Stimulated activated CD8-positive, alpha-beta memory T cell treated with anti-CD3 and anti-CD28 coated beads, Interleukin-12 subunit alpha, Interleukin-12 subunit beta, amount 100 ng/mL, for 24 hours (primary cell): ENCODE measurements around the gene ZBTB22.
"Not testable (repeated sequence)": the region's sequence is repeated elsewhere in the genome, so short reads cannot be mapped to it uniquely, and the experiment has no call there.

Experiments
- DNase-seq: peaks from one replicate; pipeline ENCODE4 v3.0.0-alpha.2; 2020; ENCODE audit errors: extremely low read depth

The ZBTB22 gene

DNA sequence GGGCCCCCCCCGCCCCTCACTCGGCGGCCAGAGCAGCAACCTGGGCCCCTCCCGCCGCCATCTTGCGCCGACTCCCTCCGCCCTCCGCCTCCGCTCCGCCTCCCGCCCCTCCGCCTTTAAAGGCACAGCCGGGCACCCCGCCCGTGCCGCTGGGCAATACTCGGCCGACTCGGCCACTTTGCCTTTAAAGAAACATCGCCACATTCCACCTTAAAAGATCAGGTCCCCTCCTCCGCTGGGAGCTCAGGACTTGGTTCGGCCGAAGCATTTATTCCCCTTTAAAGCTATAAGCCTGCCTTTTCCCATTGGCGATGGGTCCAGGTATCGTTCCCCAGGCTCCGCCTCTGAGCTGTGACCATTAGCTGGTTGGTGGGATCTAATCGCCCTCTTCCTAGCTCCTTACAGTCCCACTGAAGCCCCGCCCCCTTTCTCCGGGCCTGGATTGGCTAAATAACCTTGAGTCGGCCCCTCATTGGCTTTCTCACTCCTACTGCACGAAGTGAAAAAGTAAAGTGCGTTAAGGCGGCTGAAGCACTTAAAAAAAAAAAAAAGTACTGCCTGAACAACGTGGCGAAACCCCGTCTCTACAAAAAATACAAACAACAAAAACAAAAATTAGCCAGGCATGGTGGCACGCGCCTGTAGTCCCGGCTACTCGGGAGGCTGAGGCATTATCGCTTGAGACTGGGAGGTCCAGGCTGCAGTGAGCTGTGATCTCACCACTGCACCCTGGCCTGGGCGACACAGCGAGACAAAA, at the start of gene ZBTB22:
Gene ZBTB22 (minus strand): TSS at position 76 of the 757 bp plus-strand sequence. CDS start 828 bp downstream, outside the sequence.
- peak; percentile 95 for DNase-seq

DNA sequence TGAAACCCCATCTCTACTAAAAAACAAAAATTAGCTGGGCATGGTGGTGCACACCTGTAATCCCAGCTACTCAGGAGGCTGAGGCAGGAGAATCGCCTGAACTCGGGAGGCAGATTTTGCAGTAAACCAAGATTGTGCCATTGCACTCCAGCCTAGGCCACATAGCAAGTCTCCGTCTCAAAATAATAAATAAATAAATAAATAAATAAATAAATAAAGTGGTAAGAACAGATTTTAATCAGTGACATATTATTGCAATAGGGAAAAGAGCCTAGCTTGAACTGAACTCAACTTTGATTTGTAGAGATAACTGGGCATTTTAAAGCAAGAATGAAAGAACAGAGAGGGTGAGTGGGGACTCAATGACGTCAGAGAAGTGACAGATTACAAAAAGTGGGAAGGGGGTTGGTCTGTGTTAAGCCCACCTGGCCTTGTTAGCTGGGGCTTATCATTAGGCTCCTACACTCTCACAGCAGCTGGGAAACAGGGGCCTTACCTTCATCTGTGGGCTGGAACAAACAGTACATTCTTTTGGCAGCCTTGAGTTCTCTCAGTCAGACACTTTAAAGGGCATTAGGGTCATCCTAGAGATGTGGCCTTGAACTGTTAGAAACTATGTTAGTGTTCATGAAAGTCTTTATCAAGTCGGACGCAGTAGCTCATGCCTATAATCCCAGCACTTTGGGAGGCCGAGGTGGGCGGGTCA, 49.6 kb upstream of the ZBTB22 start:
- no peak for DNase-seq

DNA sequence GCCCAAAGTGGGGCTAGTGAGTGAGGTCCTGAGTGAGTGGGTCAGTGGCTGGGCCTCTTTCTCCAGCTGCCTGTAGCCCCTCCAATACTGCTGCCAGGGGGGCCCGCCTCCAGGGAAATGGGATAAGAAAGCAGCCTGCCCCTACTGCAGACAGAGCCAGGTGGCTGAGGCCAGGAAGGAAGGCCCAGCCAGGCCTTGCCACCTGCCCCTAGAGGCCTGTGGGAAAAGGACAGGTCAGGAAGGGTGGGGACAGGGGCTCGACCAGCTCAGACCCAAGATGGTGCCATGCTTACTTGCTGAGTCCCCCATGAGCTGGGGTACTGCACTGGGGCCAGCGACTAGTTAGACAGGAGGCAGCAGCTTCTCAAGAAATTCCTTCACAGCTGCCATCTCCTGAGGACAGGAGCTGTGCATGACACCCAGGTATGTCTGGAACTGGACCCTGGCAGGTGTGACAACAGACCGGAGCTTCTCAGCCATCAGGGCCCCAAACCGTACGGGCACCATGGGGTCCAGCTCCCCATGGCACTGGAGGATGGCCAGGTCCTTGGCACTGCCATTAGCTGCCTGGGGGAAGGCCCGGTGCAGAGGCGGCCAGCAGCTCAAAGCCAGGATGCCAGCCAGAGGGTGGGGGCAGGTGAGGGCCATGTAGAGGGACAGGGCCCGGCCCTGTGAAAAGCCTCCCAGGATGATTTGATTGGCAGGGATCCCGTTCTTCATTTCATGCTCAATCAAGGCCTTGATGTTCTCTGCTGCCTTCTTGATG, 47.8 kb upstream of the ZBTB22 start:
- DNase-seq, result not testable (repeated sequence)

DNA sequence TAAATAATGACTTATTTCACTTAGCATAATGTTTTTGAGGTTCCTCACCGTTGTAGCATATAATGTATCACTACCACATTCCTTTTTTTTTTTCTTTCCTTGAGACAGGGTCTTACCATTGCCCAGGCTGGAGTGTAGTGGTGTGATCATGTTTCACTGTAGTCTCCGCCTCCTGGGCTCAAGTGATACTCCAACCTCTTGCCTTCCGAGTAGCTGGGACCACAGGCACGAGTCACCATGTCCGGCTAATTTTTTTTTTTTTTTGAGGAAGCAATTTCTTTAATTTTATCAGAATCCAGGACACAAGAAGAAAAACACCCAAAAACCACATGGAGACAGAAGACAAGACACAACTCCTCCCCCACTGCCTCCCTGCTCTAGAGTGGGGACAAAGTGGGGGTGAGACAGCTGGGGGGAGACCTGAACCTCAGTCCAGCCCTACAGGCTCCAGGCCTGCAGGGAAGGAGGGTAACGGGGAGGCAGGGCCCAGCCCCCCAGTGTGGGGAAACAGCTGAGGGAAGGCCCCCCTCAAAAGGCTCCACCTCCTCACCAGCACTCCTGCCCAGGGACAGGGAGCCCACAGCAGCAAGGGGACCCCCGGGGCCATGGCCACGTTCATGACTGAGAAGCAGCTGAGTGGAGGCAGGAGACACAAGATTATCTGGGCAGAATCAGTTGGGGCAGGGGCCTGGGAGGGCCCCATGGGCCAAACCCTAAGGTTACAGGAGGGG, 47.1 kb upstream of the ZBTB22 start:
- DNase-seq, result not testable (repeated sequence)

DNA sequence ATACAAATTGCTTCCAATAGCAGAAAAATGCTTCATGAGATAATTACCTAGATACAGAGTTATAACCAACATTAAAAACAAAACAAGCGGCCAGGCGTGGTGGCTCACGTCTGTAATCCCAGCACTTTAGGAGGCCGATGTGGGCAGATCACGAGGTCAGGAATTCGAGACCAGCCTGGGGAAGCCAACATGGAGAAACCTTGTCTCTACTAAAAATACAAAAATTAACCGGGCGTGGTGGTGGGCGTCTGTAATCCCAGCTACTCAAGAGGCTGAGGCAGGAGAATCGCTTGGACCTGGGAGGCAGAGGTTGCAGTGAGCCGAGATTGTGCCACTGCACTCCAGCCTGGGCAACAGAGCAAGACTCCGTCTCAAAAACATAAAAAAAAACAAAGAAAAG, 45.9 kb upstream of the ZBTB22 start:
- DNase-seq, result not testable (repeated sequence)

DNA sequence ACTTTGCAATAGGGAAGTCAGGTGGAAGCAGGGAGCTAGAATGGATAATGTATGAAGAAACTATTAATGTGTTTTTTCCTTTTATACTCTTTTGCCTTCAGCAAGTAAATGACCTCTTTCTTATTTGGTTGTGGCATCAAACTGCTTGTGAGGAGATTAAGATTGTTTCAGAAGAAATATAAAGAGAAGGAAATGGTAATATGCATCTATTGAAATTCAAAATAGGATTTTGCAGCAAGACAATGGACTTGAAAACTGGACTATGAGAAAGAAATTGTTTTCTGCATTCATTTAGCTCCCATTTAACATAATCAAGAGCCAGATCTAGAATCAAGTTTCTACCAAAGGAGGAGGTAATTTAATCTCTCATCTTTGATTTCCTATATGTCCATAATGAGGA, 41.8 kb upstream of the ZBTB22 start:
- no peak for DNase-seq

- not testable (repeated sequence) for DNase-seq
Measured at GRCh38 chr6:33357160-33357871, 39.8 kb upstream of the ZBTB22 start.

- DNase-seq, result no peak
Measured at GRCh38 chr6:33356295-33356694, 38.8 kb upstream of the ZBTB22 start.

DNA sequence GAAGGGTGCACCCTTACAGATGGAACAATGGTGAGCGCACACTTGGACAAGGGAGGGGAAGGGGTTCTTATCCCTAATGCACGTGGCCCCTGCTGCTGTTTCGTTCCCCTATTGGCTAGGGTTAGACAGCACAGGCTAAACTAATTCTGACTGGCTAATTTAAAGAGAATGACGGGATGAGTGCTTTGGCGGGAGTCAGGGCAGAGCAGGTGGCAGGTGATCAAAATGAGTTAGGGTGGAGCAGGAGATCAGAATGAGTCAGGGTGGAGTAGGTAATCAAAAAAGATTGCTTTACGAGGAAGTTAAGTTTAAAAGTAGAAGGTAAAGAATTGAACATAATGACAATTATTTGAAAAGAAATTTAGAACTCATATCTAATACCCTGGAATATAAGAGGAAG, 38.3 kb upstream of the ZBTB22 start:
- DNase-seq, result not testable (repeated sequence)

- DNase-seq, result no peak
Measured at GRCh38 chr6:33347816-33348215, 30.3 kb upstream of the ZBTB22 start.

DNA sequence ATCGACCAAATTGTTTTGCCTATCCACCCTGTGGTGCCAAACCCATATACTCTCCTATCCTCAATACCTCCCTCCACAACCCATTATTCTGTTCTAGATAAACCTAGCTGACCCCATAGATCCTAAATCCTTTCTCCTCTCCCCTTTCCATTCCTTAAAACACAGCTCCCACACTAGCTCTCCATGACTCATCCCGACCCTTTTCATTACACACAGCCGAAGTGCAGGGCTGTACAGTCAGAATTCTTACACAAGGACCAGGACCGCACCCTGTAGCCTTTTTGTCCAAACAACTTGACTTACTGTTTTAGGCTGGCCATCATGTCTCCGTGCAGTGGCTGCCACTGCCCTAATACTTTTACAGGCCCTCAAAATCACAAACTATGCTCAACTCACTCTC, 29.4 kb upstream of the ZBTB22 start:
- DNase-seq, result not testable (repeated sequence)

- DNase-seq, result no peak
Measured at GRCh38 chr6:33344701-33345697, 27.5 kb upstream of the ZBTB22 start.

DNA sequence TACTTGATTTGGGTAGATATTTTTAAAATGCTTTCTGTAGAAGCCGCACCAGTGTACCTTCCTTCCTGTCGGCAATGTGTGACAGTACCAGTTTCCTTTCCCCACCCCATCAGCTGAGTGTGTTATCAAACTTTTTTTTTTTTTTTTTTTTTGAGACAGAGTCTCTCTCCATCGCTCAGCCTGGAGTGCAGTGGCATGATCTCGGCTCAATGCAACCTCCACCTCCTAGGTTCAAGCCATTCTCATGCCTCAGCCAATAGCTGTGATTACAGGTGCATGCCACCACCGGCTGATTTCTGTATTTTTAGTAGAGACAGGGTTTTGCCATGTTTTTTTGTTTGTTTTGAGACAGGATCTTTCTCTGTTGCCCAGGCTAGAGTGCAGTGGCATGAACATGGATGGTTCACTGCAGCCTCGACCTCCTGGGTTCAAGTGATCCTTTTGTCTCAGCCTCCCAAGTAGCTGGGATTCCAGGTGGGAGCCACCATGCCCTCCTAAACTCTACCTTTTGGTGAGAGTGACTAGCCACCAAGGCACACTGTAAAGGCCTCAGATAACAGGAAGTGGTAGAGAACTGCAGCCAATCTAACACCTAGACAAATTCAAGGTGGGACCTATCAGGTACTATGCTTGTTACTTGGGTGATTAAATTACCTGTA, 26.5 kb upstream of the ZBTB22 start:
- DNase-seq, result no peak

DNA sequence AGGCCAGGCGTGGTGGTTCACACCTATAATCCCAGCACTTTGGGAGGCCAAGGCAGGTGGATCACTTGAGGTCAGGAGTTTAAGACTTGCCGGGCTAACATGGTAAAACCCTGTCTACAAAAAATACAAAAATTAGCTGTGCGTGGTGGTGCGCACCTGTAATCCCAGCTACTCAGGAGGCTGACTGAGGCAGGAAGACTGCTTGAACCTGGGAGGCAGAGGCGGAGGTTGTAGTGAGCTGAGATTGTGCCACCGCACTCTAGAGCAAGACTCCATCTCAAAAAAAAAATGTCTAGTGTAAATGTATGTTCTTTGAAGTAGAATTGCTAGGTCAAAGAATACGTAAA, 26.0 kb upstream of the ZBTB22 start:
- not testable (repeated sequence) for DNase-seq

- no peak for DNase-seq
Measured at GRCh38 chr6:33339193-33339592, 21.6 kb upstream of the ZBTB22 start.

GRCh38 chr6:33336495-33336894, 19.0 kb upstream of the ZBTB22 start:
- DNase-seq, result no peak

DNA sequence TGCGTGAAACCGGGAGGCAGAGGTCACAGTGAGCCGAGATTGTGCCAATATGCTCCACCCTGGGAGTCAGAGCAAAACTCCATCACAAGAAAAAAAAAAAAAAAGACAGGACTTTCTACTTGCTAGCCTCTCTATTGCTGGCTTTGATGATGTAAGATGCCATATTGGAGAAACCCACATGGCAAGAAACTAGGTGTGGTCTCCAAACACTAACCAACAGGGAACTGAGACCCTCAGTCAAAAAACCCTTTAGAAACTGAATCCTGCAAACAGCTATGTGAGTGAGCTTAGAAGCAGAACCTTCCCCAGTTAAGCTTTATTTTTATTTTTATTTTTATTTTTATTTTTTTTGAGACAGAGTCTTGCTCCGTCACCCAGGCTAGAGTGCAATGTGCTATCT, 18.4 kb upstream of the ZBTB22 start:
- no peak for DNase-seq

GRCh38 chr6:33333666-33334065, 16.1 kb upstream of the ZBTB22 start:
- no peak for DNase-seq

DNA sequence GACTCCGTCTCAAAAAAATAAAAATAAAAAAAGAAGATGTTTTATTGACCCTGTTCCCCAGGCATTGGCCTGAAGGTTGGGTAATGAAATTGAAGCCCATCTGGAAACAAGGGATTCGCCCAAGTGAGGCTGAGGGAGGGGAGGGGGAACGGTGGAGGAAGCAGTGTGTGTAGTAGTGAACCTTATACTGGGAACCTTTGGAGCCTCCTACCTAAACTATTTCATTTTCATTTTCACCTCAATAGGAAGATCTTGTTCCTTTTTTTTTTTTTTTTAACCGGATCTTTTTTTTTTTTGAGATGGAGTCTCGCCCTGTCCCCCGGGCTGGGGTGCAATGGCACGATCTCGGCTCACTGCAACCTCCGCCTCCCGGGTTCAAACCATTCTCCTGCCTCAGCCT, 13.2 kb upstream of the ZBTB22 start:
- no peak for DNase-seq
